ENCODE results near the gene KCNQ1OT1. TPM values are rescaled to one million over a fixed set of nuclear protein-coding genes. Genes with fewer than 3 reads are reported as not detected.

Gene KCNQ1OT1
- total and polyA plus RNA-seq, 12 donors = 0.01 to 0.73 (median 0.43) TPM

DNA sequence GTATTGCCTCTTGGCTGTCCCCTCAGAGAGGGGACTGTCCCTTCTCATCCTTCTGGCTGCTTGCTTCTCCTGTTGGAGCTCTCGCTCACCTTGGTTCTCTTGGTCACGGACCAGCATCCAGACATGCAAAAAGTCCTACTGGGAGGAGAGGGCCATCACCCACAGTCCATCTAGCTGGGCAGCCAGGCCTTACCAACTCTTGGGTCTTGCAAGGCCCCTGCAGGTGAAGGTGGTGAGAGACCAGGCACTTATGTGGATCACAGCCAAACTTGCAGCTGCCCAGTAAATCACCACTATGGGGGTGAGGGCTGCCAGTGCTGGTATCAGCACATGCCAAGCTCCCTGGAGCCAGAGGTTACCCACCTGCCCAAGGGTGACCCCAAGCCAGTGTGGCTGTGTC is 36.3 kb downstream of the KCNQ1OT1 start:
- DNase-seq (no peak), ATAC-seq (peak in 1 of 8 donors; percentile 18)
- TF ChIP-seq, protein P1, sequence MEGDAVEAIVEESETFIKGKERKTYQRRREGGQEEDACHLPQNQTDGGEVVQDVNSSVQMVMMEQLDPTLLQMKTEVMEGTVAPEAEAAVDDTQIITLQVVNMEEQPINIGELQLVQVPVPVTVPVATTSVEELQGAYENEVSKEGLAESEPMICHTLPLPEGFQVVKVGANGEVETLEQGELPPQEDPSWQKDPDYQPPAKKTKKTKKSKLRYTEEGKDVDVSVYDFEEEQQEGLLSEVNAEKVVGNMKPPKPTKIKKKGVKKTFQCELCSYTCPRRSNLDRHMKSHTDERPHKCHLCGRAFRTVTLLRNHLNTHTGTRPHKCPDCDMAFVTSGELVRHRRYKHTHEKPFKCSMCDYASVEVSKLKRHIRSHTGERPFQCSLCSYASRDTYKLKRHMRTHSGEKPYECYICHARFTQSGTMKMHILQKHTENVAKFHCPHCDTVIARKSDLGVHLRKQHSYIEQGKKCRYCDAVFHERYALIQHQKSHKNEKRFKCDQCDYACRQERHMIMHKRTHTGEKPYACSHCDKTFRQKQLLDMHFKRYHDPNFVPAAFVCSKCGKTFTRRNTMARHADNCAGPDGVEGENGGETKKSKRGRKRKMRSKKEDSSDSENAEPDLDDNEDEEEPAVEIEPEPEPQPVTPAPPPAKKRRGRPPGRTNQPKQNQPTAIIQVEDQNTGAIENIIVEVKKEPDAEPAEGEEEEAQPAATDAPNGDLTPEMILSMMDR (IDR thresholded peaks at IDR 0.05) = no peak
- intact Hi-C loops (cut with DNase I) = no loop called here
- Histone ChIP-seq H3K4me3 (no peak overlapping the region), H3K36me3 (peaks cover 0 to 35% (median 0%) of the 10 kb centered on the region in 9 donors), H3K9me3 (peaks cover 0 to 42% (median 9%) of the 10 kb centered on the region in 11 donors), H3K27me3 (no peaks in the 10 kb centered on the region), H3K4me1 (no peaks in the 10 kb centered on the region), H3K27ac (no peak overlapping the region)
- 100% methylated on average over 2 of the region's 2 CpGs for WGBS, 2 donors

GRCh38 chr11:2662430-2663299 is 37.1 kb downstream of the KCNQ1OT1 start:
- DNase-seq (no peak), ATAC-seq (no peak)
- Histone ChIP-seq H3K27ac (no peak overlapping the region), H3K27me3 (no peaks in the 10 kb centered on the region), H3K4me1 (peaks cover 0 to 8% (median 0%) of the 10 kb centered on the region in 9 donors), H3K36me3 (peaks cover 0 to 32% (median 0%) of the 10 kb centered on the region in 9 donors), H3K9me3 (peaks cover 0 to 50% (median 9%) of the 10 kb centered on the region in 11 donors), H3K4me3 (no peak overlapping the region)
- 97% methylated on average over 19 of the region's 19 CpGs for WGBS, 2 donors
- TF ChIP-seq, protein P1 (IDR thresholded peaks at IDR 0.05) = no peak
- intact Hi-C loops (cut with DNase I) = no loop called here

DNA sequence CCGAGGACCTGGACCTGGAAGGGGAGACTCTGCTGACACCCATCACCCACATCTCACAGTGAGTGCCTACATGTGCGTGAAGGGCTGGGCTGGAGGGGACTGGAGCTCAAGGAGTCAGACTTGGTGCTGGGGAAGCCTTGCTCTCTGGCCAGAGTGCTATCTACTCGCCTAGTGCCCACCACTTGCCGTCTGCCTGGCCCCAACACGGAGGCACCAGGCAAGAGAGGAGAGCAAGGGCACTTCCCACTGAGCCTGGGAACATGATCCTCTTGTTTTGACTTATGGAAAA is 37.8 kb downstream of the KCNQ1OT1 start:
- DNase-seq (no peak), ATAC-seq (no peak)
- whole genome bisulfite sequencing, 2 donors = 98 to 99% methylated on average over 5 of the region's 5 CpGs
- Histone ChIP-seq H3K4me1 (peaks cover 0 to 11% (median 0%) of the 10 kb centered on the region in 9 donors), H3K27ac (no peak overlapping the region), H3K4me3 (no peak overlapping the region), H3K36me3 (peaks cover 0 to 32% (median 0%) of the 10 kb centered on the region in 9 donors), H3K9me3 (peaks cover 0 to 57% (median 9%) of the 10 kb centered on the region in 11 donors), H3K27me3 (no peaks in the 10 kb centered on the region)
- intact Hi-C loops (cut with DNase I) = no loop called here
- TF ChIP-seq, protein P1 (IDR thresholded peaks at IDR 0.05) = no peak

GRCh38 chr11:2661173-2662023 is 38.4 kb downstream of the KCNQ1OT1 start:
- Histone ChIP-seq H3K27ac (no peak overlapping the region), H3K9me3 (peaks cover 0 to 62% (median 9%) of the 10 kb centered on the region in 11 donors), H3K27me3 (no peaks in the 10 kb centered on the region), H3K4me3 (no peak overlapping the region), H3K36me3 (peaks cover 0 to 32% (median 0%) of the 10 kb centered on the region in 9 donors), H3K4me1 (peaks cover 0 to 11% (median 0%) of the 10 kb centered on the region in 9 donors)
- TF ChIP-seq, protein P1 (IDR thresholded peaks at IDR 0.05) = no peak
- ATAC-seq (no peak), DNase-seq (no peak)
- 95 to 96% methylated on average over 4 of the region's 4 CpGs for WGBS, 2 donors
- intact Hi-C loops (cut with DNase I) = no loop called here

All from heart right ventricle (tissue), 16 donors.